Mammary epithelial cell (primary cell): ENCODE results near the gene ICAM1.

Experiments
- EZH2 ChIP-seq: IDR thresholded peaks from 2 replicates; pipeline ENCODE4 v1.6.1; 2012; ENCODE audit warnings: low read length, inconsistent platforms, borderline replicate concordance
- TF ChIP-seq, protein P1 (sequence below), 2 donors: IDR thresholded peaks in 1 of 2; conservative IDR thresholded peaks in 1 of 2; 2 replicates each; pipeline ENCODE4 v1.5.1; 2011 to 2012; ENCODE audit warnings: inconsistent platforms in 2 of 2, low read length in 2 of 2, mild to moderate bottlenecking in 2 of 2, control low read depth in 1 of 2, low read depth in 1 of 2; ENCODE audit not compliant: insufficient read depth in 1 of 2; ENCODE audit errors: extremely low read depth in 1 of 2

- TF ChIP-seq, protein P1, sequence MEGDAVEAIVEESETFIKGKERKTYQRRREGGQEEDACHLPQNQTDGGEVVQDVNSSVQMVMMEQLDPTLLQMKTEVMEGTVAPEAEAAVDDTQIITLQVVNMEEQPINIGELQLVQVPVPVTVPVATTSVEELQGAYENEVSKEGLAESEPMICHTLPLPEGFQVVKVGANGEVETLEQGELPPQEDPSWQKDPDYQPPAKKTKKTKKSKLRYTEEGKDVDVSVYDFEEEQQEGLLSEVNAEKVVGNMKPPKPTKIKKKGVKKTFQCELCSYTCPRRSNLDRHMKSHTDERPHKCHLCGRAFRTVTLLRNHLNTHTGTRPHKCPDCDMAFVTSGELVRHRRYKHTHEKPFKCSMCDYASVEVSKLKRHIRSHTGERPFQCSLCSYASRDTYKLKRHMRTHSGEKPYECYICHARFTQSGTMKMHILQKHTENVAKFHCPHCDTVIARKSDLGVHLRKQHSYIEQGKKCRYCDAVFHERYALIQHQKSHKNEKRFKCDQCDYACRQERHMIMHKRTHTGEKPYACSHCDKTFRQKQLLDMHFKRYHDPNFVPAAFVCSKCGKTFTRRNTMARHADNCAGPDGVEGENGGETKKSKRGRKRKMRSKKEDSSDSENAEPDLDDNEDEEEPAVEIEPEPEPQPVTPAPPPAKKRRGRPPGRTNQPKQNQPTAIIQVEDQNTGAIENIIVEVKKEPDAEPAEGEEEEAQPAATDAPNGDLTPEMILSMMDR (conservative IDR thresholded peaks at IDR 0.05 in 1 of 2, IDR thresholded peaks at IDR 0.05 in 1 of 2; ENCODE audit: extremely low read depth in 1 of 2, insufficient read depth in 1 of 2, low read depth in 1 of 2, low read length in 2 of 2): no peak
- TF ChIP-seq EZH2: no peak
These were observed 56.9 kb downstream of the ICAM1 start for GRCh38 chr19:10327793-10328192.
